GM18502 (cell line): ENCODE results near the gene ZNF581.
A peak's percentile ranks its signal among the peaks of the same experiment; 100 is the strongest.

ENCODE experiments used
- ATAC-seq: cut with Tn5 transposase; IDR thresholded peaks from one replicate; pipeline ENCODE4 v1.9.1; 2021; ENCODE audit warnings: mild to moderate bottlenecking; ENCODE audit not compliant: unreplicated experiment, poor library complexity

Gene ZNF581

DNA sequence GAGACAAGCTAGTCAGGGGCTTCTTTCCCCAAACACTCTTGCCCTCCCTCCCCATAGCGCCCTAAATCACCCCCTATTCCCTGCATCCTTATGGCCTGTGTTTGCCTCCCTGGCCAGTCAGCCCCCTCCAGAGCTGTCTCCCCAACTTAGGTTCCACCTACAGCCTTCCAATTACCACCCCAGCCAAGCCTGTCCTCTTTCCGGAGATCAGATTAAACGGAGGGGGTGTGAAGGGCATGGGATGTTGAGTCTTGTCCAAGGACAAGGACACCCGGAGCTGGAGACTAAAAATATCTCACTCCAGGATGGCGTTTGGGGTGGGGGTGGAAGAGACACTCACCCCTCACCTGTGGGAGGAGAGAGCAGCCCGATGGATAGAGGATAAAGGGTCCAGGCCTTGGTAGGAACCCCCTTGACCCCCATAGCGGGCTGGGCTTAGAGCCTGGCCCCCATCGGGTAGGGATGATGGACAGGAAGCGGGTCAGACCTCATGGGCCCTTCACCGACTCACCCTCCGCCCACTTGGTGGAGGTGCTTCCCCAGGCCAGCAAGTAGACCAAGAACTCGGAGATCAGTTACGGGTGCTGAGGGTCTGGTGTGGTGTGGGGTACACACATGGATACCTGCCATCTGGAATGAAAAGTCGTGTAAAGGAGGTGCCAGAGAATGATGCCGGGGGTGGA is 32.0 kb upstream of the ZNF581 start:
- no peak for ATAC-seq

DNA sequence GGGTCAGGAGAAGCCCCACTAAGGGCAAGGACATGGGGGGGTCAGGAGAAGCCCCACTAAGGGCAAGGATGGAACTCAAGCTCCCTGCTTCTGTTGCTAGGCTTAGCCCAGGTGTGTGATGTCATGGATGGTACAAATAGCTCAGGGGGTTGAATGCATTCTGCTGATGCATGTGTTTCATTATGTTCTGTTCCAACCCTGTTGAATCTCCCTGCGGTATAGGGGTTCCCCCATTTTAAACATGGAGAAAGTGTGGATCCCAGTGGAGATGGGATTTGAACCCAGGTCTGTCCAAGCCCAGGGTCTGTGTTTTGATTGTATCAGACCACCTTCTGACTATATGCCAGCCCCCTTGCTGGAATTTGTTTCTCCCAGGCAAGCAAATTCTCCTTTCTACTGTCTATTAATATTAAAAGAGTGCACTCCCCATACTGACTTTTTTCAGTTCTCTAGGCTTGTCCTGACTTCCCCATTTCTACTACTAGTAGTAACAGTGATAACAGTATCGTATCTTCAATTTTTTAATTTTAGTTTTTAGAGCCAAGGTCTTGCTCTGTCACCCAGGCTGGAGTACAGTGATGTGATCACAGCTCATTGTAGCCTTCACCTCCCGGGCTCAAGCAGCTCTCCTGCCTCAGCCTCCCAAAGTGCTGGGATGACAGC is 31.3 kb upstream of the ZNF581 start:
- ATAC-seq: no peak

DNA sequence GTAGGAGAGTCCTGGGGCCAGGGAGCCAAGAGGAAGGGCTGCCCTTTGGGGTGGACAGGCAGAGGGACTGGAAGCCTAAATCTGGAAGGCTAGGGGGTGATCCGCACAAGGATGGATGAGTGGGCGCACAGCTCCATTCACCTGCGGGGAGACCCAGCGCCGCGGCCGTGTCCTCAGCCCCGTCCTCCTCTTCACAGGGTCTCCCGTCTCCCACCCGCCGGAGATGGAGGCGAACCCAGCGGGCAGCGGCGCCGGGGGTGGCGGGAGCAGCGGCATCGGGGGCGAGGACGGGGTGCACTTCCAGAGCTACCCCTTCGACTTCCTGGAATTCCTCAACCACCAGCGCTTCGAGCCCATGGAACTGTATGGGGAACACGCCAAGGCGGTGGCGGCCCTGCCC is 30.1 kb upstream of the ZNF581 start:
- no peak for ATAC-seq

DNA sequence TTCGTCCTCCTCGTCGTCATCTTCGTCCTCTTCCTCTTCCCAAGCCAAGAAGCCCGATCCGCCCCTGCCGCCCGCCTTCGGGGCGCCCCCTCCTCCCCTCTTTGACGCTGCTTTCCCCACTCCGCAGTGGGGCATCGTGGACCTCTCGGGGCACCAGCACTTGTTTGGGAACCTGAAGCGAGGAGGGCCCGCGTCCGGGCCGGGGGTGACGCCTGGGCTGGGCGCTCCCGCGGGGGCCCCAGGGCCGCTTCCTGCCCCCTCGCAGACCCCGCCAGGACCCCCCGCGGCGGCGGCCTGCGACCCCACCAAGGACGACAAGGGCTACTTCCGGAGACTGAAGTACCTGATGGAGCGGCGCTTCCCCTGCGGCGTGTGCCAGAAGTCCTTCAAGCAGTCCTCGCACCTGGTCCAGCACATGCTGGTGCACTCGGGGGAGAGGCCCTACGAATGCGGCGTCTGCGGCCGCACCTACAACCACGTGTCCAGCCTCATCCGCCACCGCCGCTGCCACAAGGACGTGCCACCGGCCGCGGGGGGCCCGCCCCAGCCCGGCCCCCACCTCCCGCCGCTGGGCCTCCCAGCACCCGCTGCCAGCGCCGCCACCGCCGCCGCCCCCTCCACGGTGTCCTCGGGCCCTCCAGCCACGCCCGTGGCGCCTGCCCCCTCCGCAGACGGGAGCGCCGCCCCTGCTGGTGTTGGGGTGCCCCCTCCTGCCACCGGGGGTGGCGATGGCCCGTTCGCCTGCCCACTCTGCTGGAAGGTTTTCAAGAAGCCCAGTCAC is 29.3 kb upstream of the ZNF581 start:
- no peak for ATAC-seq

DNA sequence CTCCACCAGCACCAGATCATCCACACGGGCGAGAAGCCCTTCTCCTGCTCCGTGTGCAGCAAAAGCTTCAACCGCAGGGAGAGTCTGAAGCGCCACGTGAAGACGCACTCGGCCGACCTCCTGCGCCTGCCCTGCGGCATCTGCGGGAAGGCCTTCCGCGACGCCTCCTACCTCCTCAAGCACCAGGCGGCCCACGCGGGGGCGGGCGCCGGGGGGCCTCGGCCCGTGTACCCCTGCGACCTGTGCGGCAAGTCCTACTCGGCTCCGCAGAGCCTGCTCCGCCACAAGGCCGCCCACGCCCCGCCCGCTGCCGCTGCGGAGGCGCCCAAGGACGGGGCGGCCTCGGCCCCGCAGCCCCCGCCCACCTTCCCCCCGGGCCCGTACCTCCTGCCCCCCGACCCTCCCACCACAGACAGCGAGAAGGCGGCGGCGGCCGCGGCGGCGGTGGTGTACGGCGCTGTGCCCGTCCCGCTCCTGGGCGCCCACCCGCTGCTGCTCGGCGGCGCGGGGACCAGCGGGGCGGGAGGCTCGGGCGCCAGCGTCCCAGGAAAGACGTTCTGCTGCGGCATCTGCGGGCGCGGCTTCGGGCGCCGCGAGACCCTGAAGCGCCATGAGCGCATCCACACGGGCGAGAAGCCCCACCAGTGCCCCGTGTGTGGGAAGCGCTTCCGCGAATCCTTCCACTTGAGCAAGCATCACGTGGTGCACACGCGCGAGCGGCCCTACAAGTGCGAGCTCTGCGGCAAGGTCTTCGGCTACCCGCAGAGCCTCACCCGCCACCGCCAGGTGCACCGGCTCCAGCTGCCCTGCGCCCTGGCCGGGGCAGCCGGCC is 28.5 kb upstream of the ZNF581 start:
- ATAC-seq: no peak

DNA sequence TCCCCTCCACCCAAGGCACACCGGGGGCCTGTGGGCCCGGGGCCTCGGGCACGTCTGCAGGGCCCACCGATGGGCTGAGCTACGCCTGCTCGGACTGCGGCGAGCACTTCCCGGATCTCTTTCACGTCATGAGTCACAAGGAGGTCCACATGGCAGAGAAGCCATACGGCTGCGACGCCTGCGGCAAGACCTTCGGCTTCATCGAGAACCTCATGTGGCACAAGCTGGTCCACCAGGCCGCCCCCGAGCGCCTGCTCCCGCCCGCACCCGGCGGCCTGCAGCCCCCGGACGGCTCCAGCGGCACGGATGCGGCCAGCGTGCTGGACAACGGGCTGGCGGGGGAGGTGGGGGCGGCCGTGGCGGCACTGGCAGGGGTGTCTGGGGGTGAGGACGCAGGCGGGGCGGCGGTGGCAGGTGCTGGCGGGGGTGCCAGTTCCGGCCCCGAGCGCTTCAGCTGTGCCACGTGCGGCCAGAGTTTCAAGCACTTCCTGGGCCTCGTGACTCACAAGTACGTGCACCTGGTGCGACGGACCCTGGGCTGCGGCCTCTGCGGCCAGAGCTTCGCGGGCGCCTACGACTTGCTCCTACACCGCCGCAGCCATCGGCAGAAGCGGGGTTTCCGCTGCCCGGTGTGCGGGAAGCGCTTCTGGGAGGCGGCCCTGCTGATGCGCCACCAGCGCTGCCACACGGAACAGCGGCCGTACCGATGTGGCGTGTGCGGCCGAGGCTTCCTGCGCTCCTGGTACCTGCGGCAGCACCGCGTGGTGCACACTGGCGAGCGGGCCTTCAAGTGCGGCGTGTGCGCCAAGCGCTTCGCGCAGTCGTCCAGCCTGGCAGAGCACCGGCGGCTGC is 27.7 kb upstream of the ZNF581 start:
- no peak for ATAC-seq

DNA sequence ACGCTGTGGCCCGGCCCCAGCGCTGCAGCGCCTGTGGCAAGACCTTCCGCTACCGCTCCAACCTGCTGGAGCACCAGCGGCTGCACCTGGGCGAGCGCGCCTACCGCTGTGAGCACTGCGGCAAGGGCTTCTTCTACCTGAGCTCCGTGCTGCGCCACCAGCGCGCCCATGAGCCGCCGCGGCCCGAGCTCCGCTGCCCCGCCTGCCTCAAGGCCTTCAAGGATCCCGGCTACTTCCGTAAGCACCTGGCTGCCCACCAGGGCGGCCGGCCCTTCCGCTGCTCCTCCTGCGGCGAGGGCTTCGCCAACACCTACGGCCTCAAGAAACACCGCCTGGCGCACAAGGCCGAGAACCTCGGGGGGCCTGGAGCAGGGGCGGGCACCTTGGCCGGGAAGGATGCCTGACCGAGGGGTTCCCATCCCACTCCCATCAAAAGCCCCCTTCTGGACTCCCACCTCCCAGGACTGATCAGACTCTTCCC is 27.0 kb upstream of the ZNF581 start:
- no peak for ATAC-seq

DNA sequence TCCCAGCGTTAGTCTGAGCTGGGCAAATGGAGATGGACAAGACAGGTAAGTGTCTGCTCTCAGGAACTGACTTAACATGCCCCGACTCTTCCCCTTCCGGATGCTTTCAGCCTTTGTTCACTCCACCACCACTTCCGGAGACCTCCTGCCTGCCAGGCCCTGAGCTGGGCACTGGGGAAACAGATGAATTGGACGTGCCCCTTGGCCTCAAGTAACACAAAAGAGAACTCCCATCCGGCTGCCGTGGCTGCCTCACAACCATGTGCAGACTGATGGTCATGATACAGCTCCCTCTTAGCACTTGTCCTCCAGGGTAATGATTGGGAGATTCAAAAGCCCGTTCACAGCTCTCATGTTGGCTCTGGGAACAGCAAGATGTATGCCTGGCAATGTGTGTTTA is 26.0 kb upstream of the ZNF581 start:
- no peak for ATAC-seq

DNA sequence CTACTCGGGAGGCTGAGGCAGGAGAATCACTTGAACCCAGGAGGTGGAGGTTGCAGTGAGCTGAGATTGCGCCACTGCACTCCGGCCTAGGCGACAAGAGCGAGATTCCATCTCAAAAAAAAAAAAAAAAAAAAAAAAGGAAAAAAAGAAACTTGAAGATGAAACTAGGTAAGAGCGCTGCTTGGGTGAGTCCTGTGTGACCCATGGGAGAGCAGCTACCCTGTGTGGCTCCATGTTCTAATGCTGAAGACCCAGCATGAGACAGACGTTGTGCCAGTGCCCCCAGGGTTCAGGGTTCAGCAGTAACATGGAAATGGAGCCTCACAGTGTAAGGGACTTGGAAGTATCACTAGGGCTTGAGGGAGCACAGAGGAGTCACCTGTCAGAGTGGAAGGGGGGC is 25.0 kb upstream of the ZNF581 start:
- ATAC-seq: no peak

DNA sequence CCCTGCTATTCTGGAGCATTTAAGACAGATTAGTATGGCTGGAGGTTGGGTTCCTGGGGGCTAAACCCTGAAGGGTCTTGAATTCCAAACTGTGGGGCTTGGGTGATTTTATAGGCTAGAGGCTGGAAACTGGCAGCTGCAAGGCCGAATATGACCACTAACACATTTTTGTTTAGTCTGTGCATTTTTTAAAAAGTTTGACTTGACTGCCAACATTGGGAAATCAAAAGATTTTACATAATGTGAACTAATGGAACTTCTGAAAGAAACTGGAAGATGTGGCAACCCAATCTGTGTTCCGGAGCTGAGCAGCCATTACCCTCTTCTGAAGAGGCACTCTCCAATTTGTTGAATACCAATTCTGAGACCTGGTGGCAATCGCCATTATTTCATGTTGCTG is 24.2 kb upstream of the ZNF581 start:
- no peak for ATAC-seq

DNA sequence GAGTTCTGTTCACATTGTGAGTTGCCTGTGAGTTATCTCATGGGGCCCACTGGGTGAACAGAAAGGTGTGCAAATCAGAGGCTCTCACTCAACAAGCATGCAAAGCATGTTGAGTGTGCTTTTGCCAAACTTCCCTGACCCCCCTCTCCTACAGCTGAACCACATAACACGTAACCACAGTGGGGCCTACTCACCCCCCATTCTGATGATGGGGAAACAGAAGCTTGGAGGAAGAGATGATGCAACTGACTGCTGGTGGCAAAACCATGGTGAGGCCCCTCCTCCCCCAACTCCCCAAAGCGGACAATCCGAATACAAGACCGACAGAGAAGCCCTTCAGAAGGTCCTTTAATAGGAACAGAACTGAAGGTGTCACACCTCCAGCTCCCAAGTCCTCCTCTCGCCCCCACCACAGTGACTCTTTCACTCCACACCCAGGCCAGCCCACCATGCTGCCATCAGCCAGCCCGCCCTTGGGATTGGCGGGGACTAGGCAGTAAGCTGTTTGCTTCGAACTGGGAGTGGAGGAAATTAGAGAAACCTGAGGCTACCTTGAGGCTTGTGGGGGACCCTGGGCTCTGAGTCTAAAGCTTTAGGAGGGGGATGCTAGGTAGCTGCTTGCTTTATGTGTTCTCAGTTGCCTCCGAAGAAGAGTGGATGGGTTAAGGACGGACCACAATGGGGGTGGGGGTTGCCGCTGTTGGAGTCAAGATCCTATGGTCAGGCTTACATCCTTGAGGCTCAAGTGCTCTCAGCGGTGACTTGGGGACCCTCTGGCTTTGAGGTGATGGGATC is 22.8 kb upstream of the ZNF581 start:
- no peak for ATAC-seq

DNA sequence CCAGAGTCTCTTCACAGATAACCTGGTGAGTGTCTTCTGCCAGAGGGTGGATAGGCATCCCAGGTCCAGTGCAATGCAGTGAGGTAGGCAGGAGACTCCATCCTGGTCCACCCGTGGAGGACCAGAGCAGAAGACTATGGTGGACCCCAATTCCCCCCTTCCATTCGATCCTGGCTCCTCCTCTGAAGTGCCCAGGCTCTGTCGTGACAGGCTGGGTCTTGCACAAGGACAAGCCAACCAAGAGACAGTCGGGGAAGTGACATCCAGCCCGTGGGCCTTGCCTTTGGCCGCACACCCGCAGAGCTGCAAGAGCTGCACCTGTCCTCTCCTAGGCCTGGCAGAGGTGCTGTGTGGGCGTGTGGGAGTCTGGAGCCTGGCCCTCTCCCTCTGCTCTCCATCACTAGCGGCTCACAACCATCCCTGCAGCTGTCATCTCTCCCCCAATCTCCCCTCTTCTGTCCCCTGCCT is 22.2 kb upstream of the ZNF581 start:
- no peak for ATAC-seq

DNA sequence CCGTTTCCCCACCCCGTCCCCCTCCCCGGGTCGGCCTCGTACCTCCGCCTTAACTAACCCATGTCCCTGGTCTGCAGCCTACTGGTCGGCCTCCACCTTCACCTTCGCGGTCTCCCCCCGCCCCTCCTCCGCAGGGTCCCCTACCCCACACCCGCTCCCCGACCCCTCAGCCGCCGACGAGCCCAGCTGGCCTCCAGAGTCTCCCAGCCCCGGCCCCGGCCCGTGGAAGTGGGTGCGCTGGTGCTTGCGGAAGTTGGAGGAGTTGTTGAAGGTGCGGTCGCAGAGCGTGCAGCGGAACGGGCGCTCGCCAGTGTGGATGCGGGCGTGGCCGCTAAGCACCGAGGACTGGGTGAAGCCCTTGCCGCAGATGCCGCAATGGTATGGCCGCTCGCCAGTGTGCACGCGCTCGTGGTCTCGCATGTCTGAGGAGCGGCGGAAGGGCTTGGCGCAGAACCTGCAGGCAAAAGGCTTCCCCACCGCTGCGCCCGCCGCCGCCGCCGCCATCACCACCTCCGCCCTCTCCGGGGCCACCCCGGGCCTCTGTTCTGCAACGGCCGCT is 21.7 kb upstream of the ZNF581 start:
- no peak for ATAC-seq

DNA sequence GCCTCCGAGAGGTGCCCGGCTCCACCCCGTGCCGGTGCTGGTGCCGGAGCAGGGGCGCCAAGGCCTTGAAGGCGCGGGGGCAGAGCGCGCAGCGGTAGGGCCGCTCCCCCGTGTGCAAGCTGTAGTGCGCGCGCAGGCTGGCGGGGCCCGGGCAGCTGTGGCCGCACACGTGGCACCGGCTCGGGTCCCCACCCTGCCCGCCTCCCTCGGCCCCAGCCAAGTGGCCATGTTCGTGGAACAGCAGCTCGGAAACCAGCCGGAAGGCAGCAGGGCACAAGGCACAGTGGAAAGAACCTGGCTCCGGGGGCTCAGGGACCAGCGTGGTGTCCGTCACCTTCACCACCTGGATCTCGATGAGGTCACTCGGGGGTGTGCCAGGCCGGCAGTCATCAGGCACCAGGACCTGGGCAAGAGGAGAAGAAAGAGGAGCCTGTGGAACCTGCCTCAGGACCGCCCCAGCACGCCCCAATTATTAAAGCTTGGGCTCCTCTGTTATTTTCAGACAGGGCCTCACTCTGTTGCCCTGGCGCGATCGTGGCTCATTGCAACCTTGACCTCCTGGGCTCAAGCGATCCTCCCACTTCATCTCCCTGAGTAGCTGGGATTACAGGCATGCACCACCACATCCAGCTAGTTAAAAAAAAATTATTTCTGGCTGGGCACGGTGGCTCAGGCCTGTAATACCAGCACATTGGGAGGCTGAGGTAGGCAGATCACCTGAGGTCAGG is 21.0 kb upstream of the ZNF581 start:
- ATAC-seq: no peak

DNA sequence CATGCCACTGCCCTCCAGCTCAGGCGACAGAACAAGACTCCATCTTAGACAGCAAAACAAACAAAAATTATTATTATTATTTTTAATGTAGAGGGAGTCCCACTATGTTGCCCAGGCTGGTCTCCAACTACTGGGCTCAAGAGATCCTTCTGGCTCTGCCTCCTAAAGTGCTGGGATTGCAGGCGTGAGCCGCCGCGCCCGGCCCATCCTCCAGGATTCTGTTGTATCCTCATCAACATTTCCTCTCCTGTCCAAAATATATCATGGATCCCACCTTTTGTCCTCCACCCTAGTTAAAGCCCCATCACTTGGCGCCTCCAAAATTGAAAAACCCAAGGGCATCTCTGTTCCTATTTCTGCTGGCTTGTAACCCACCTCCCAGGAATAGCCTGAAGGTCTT is 20.3 kb upstream of the ZNF581 start:
- no peak for ATAC-seq

DNA sequence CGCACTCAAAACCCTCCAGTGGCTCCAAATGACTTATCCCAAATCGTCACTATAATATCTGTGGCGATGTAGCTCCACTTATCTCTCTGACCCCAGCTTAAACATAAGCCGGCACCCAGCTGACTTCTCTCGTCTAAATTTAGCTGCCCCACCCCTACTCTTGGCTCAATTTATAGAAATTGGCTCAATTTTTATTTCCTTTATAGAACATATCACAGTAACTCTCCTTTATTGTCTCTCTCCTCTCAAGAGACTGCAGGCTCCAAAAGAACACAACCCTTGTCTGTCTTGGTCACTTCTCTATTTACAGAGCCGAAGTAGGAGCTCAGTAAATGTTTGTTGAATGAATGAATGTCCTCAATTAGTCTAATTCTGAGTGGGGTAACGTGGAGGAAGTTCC is 19.9 kb upstream of the ZNF581 start:
- ATAC-seq: no peak

DNA sequence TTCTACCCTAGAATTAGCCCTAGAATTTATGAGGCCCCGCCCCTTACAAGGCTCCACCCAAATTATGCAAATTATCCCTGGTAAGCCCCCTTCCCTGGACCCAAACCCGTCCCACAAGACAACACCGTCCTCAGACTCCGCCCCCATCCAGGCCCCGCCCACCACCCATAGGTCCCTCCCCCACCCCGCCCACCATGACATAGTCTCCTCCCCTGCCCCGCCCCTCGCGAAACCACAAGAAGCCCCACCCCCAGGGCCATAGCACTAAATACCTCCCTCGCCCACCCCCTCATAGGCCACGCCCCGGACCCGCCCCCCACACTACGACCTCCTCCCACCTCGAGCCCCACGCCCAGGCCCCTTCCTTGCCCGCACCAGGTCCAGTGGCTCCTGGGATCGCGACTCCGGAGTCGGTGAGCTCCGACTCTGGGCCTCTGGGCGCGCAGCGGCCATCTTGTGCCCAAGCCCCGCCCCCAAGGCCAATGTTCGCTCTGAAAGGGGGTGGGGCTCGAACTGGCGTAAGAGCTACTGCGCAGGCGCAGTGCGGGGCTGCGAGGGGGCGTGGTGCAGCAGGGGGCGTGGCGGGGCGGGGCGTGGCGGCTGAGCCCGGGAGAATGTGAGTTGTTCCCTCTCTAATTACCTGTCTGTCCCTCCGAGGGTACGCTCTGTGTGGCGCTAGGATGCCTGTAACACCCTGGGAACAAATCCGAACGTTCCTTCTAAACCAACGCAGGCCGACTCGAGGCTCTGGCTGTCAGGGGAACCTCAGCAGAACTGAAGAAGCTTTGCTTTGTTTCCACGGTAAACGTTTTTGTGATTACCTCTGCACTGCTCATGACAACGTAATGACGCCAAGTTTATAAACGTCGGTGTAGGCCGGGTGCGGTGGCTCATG is 19.1 kb upstream of the ZNF581 start, which contains the start of gene ZNF784:
ZNF784 (minus strand) TSS at position 458 of the 895 bp plus-strand sequence; CDS start at position 453, 5 bp downstream.
- peak; percentile 63 for ATAC-seq
